CD14-positive monocyte (primary cell): Measurements from ENCODE around the gene ITGAX. TPM values are rescaled to one million over a fixed set of nuclear protein-coding genes. Genes with fewer than 3 reads are reported as not detected.

Experiments used
- DNase-seq, 3 donors: peaks; one replicate each; pipeline ENCODE4 v3.0.0-alpha.2; 2011 to 2022
- H2AFZ ChIP-seq: 2 replicates; pipeline ENCODE4 v1.6.0; 2012; ENCODE audit warnings: mild to moderate bottlenecking, low read depth, low read length, inconsistent platforms; ENCODE audit not compliant: insufficient read depth, poor library complexity, severe bottlenecking
- H3K27ac ChIP-seq, 2 donors: 1 replicate in 1 of 2; 2 replicates in 1 of 2; pipeline ENCODE4 v1.5.1; 2012 to 2013; ENCODE audit warnings: low read length in 2 of 2, control low read depth in 1 of 2, inconsistent platforms in 1 of 2, low read depth in 1 of 2, mild to moderate bottlenecking in 1 of 2
- H3K27me3 ChIP-seq, 2 donors: one replicate each; pipeline versions ENCODE4 v1.6.0 to v1.6.1; 2011 to 2013; ENCODE audit warnings: low read length in 2 of 2; ENCODE audit not compliant: control insufficient read depth in 2 of 2, insufficient read depth in 2 of 2
- H3K36me3 ChIP-seq, 2 donors: replicated peaks in 1 of 2; 1 replicate in 1 of 2; 2 replicates in 1 of 2; pipeline versions ENCODE4 v1.5.1 to v1.6.1; 2012 to 2013; ENCODE audit warnings: low read length in 2 of 2, control low read depth in 1 of 2, inconsistent platforms in 1 of 2, mild to moderate bottlenecking in 1 of 2; ENCODE audit not compliant: insufficient read depth in 2 of 2, control insufficient read depth in 1 of 2
- H3K4me1 ChIP-seq, 2 donors: 1 replicate in 1 of 2; 2 replicates in 1 of 2; pipeline versions ENCODE4 v1.5.1 to v1.6.1; 2012 to 2013; ENCODE audit warnings: low read length in 2 of 2, control low read depth in 1 of 2, inconsistent platforms in 1 of 2, mild to moderate bottlenecking in 1 of 2, moderate library complexity in 1 of 2; ENCODE audit not compliant: insufficient read depth in 2 of 2, control insufficient read depth in 1 of 2
- H3K4me2 ChIP-seq: replicated peaks from 2 replicates; pipeline ENCODE3; 2012; ENCODE audit warnings: low read length, moderate library complexity, mild to moderate bottlenecking; ENCODE audit not compliant: poor library complexity, severe bottlenecking; ENCODE audit errors: extremely low read depth
- H3K4me3 ChIP-seq, 3 experiments: fragments of 200-600 bp in 1 of 3; sonication (generic) in 1 of 3; replicated peaks in 1 of 3; 1 replicate in 2 of 3; 2 replicates in 1 of 3; pipeline ENCODE4 v1.5.1; 2011 to 2013; ENCODE audit warnings: low read length in 3 of 3, mild to moderate bottlenecking in 3 of 3, control low read depth in 2 of 3, low read depth in 2 of 3, inconsistent platforms in 1 of 3, moderate library complexity in 1 of 3
- H3K79me2 ChIP-seq: 2 replicates; pipeline ENCODE4 v1.6.0; 2012; ENCODE audit warnings: mild to moderate bottlenecking, control low read depth, inconsistent platforms, low read length, moderate library complexity; ENCODE audit not compliant: insufficient read depth
- H3K9ac ChIP-seq: 2 replicates; pipeline ENCODE4 v1.6.0; 2017; ENCODE audit warnings: low read length, mild to moderate bottlenecking; ENCODE audit not compliant: insufficient read depth, poor library complexity, severe bottlenecking
- H3K9me3 ChIP-seq, 2 donors: replicated peaks in 1 of 2; 1 replicate in 1 of 2; 2 replicates in 1 of 2; pipeline versions ENCODE4 v1.5.1 to v1.6.1; 2012 to 2013; ENCODE audit warnings: low read length in 2 of 2, control low read depth in 1 of 2; ENCODE audit not compliant: control insufficient read depth in 1 of 2, insufficient read depth in 1 of 2
- H4K20me1 ChIP-seq: 2 replicates; pipeline ENCODE4 v1.6.0; 2012; ENCODE audit warnings: mild to moderate bottlenecking, low read length, control low read depth, moderate library complexity; ENCODE audit not compliant: insufficient read depth
- H3K27ac Mint-ChIP-seq, 7 donors: one replicate each; pipeline ENCODE4 v1.8.0; 2020; ENCODE audit warnings: mild to moderate bottlenecking in 7 of 7, mixed read lengths in 7 of 7, moderate library complexity in 6 of 7, inconsistent platforms in 2 of 7
- H3K27me3 Mint-ChIP-seq, 3 donors: one replicate each; pipeline ENCODE4 v1.8.0; 2021 to 2022; ENCODE audit warnings: low read depth in 3 of 3, mild to moderate bottlenecking in 3 of 3, mixed read lengths in 3 of 3, moderate library complexity in 3 of 3, inconsistent platforms in 1 of 3
- H3K36me3 Mint-ChIP-seq, 2 donors: one replicate each; pipeline ENCODE4 v1.8.0; 2020; ENCODE audit warnings: mixed read lengths in 2 of 2, inconsistent platforms in 1 of 2, mild to moderate bottlenecking in 1 of 2
- H3K4me1 Mint-ChIP-seq: one replicate; pipeline ENCODE4 v1.8.0; 2020; ENCODE audit warnings: mild to moderate bottlenecking, mixed read lengths
- H3K4me3 Mint-ChIP-seq, 2 donors: one replicate each; pipeline ENCODE4 v1.8.0; 2020; ENCODE audit warnings: mild to moderate bottlenecking in 2 of 2, mixed read lengths in 2 of 2, moderate library complexity in 1 of 2
- H3K9me3 Mint-ChIP-seq, 7 donors: one replicate each; pipeline ENCODE4 v1.8.0; 2020 to 2022; ENCODE audit warnings: mixed read lengths in 7 of 7, mild to moderate bottlenecking in 6 of 7, moderate library complexity in 6 of 7, inconsistent platforms in 2 of 7
- CTCF ChIP-seq: fragments of 200-600 bp; IDR thresholded peaks from one replicate; pipeline ENCODE4 v1.8.0; 2022; ENCODE audit warnings: antibody characterized with exemption, mild to moderate bottlenecking
- WGBS: methylation state at CpG from one replicate; pipeline ENCODE4 v1.1.5; 2013; ENCODE audit warnings: missing lambda C conversion rate; ENCODE audit not compliant: insufficient coverage; 5-methylcytosine and 5-hydroxymethylcytosine counted together
- intact Hi-C, 2 donors: fragments of 100-400 bp; cut with micrococcal nuclease; formaldehyde crosslinking; loops; one replicate each; pipeline versions ENCODE4 v1.15.0 to v1.15.1; 2023
- polyA plus RNA-seq, 3 donors: library from polyadenylated mRNA; depleted of rRNA in 1 of 3; unstranded in 2 of 3; stranded (reverse) in 1 of 3; fragments of 300-500 nt in 2 of 3; fragments of >200 nt in 1 of 3; fragmentation: Illumina TruSeq in 2 of 3; gene quantifications; 1 replicate in 2 of 3; 2 replicates in 1 of 3; pipeline ENCODE4 v1.2.3, GENCODE V29; 2012 to 2021

Gene ITGAX
- polyA plus RNA-seq, 3 donors = 40.7 to 710 (median 71.3) TPM

GRCh38 chr16:31428279-31428597 lies 73.3 kb downstream of the ITGAX start, which contains the start of gene COX6A2:
Gene COX6A2 (minus strand): TSS chr16:31428360. CDS start chr16:31428325, 35 bp downstream.
- H3K4me1 ChIP-seq = peaks cover 4 to 5% of the 10 kb centered on the region in 2 donors
- no peaks in the 10 kb centered on the region for H3K36me3 ChIP-seq
- no peaks in the 10 kb centered on the region for H3K9me3 ChIP-seq
- H3K27ac Mint-ChIP-seq = peak within 1 kb of the TSS in 1 of 7 donors; percentile 73
- TF ChIP-seq CTCF = no peak
- WGBS = 86% methylated on average over 6 of the region's 7 CpGs
- H3K4me2 ChIP-seq = peak within 1 kb of the TSS; percentile 60
- peak within 1 kb of the TSS; percentile 17 to 47 (median 27) for H3K4me3 ChIP-seq
- peaks cover 0 to 3% (median 0%) of the 10 kb centered on the region in 7 donors for H3K9me3 Mint-ChIP-seq
- peak within 1 kb of the TSS; percentile 67 to 70 for H3K4me3 Mint-ChIP-seq
- peak within 1 kb of the TSS; percentile 70 for H2AFZ ChIP-seq
- peaks cover 3 to 15% (median 4%) of the 10 kb centered on the region in 3 donors for H3K27me3 Mint-ChIP-seq
- H4K20me1 ChIP-seq = no peaks in the 10 kb centered on the region
- no peaks in the 10 kb centered on the region for H3K27me3 ChIP-seq
- H3K36me3 Mint-ChIP-seq = no peaks in the 10 kb centered on the region
- no peaks in the 10 kb centered on the region for H3K79me2 ChIP-seq
- DNase-seq = no peak
- no peak within 1 kb of the TSS for H3K27ac ChIP-seq
- H3K9ac ChIP-seq = no peak within 1 kb of the TSS
- intact Hi-C loops = no loop called here
- H3K4me1 Mint-ChIP-seq = peaks cover 3% of the 10 kb centered on the region

- no peak overlapping the region for H3K4me3 ChIP-seq
- no peak overlapping the region for H3K27ac ChIP-seq
- H3K9me3 ChIP-seq = no peaks in the 10 kb centered on the region
- intact Hi-C loops = no loop called here
- no peak for DNase-seq
- H3K9ac ChIP-seq = no peak overlapping the region
- H3K4me1 ChIP-seq = peaks cover 4 to 5% of the 10 kb centered on the region in 2 donors
- H3K36me3 ChIP-seq = no peaks in the 10 kb centered on the region
- H3K36me3 Mint-ChIP-seq = no peaks in the 10 kb centered on the region
- peaks cover 3% of the 10 kb centered on the region for H3K4me1 Mint-ChIP-seq
- H4K20me1 ChIP-seq = no peaks in the 10 kb centered on the region
- H2AFZ ChIP-seq = no peak overlapping the region
- TF ChIP-seq CTCF = no peak
- H3K9me3 Mint-ChIP-seq = peaks cover 0 to 3% (median 0%) of the 10 kb centered on the region in 7 donors
- no peak overlapping the region for H3K27ac Mint-ChIP-seq
- no peak overlapping the region for H3K4me2 ChIP-seq
- H3K79me2 ChIP-seq = no peaks in the 10 kb centered on the region
- no peak overlapping the region for H3K4me3 Mint-ChIP-seq
- H3K27me3 ChIP-seq = no peaks in the 10 kb centered on the region
- 100% methylated on average over 2 of the region's 7 CpGs for WGBS
- peaks cover 3 to 10% (median 4%) of the 10 kb centered on the region in 3 donors for H3K27me3 Mint-ChIP-seq
Measured at GRCh38 chr16:31428638-31429247, 73.8 kb downstream of the ITGAX start.
